Thyroid gland (tissue), 4 donors: ENCODE data around the gene STN1. TPM values are rescaled to one million over a fixed set of nuclear protein-coding genes. Genes with fewer than 3 reads are reported as not detected.

Source experiments
- DNase-seq, 2 donors: peaks; one replicate each; pipeline ENCODE4 v3.0.0-alpha.2; 2019
- H3K27ac ChIP-seq, 3 donors: fragments of 200-600 bp; sonication (generic); 1 replicate in 2 of 3; 2 replicates in 1 of 3; pipeline ENCODE4 v1.5.1; 2016 to 2019; ENCODE audit warnings: mild to moderate bottlenecking in 1 of 3, moderate library complexity in 1 of 3
- H3K27me3 ChIP-seq: fragments of 200-600 bp; sonication (generic); one replicate; pipeline ENCODE4 v1.5.1; 2019
- H3K36me3 ChIP-seq, 2 donors: fragments of 200-600 bp; sonication (generic); one replicate each; pipeline ENCODE4 v1.5.1; 2016 to 2019
- H3K4me1 ChIP-seq, 2 donors: fragments of 200-600 bp; sonication (generic); one replicate each; pipeline ENCODE4 v1.5.1; 2017 to 2019
- H3K4me3 ChIP-seq, 3 donors: fragments of 200-600 bp; sonication (generic); replicated peaks in 1 of 3; 1 replicate in 2 of 3; 2 replicates in 1 of 3; pipeline ENCODE4 v1.5.1; 2016; ENCODE audit warnings: mild to moderate bottlenecking in 1 of 3
- H3K9me3 ChIP-seq: fragments of 200-600 bp; sonication (generic); one replicate; pipeline ENCODE4 v1.5.1; 2017
- POLR2A ChIP-seq, 2 donors: fragments of 450-650 bp; IDR thresholded peaks; one replicate each; pipeline ENCODE4 v1.6.1; 2017; ENCODE audit warnings: antibody characterized with exemption in 2 of 2, mild to moderate bottlenecking in 2 of 2, moderate library complexity in 1 of 2
- WGBS, 2 donors: methylation state at CpG; one replicate each; pipeline ENCODE4 v1.1.5; 2017; 5-methylcytosine and 5-hydroxymethylcytosine counted together
- intact Hi-C: fragments of 100-400 bp; cut with DNase I; formaldehyde crosslinking; loops from one replicate; pipeline ENCODE4 v1.15.1; 2023
- total RNA-seq, 4 donors: library from RNA; depleted of rRNA; stranded (reverse); fragments of >200 nt; gene quantifications; one replicate each; pipeline ENCODE4 v1.2.3, GENCODE V29; 2016
- TF ChIP-seq, protein P1 (sequence below), 6 experiments: fragments of 200-600 bp in 3 of 6; fragments of 450-650 bp in 3 of 6; sonication (generic) in 3 of 6; IDR thresholded peaks; one replicate each; pipeline ENCODE4 v1.5.1; 2016 to 2019; ENCODE audit warnings: antibody characterized with exemption in 6 of 6, mild to moderate bottlenecking in 2 of 6, inconsistent platforms in 1 of 6, moderate library complexity in 1 of 6

STN1 gene
- total RNA-seq, 4 donors from 2014 or later: 20.7 to 37.1 (median 30.7) TPM

DNA sequence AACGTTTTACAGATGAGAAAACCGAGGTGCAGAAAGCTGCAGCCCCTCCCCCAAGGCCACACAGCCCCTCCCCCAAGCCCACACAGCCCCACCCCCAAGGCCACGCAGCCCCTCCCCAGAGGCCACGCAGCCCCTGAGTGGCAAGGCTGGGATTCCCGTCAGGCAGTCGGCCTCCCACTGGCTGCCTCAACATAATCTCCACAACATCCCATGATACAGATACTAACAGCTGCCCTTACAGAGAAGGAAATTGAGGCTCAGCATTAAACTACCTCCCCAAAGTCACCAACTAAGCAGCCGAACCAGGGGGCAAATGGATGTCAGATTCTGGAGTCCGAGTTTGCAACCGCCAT is 78.5 kb downstream of the STN1 start:
- H3K36me3 ChIP-seq: no peaks in the 10 kb centered on the region
- TF ChIP-seq, protein P1, sequence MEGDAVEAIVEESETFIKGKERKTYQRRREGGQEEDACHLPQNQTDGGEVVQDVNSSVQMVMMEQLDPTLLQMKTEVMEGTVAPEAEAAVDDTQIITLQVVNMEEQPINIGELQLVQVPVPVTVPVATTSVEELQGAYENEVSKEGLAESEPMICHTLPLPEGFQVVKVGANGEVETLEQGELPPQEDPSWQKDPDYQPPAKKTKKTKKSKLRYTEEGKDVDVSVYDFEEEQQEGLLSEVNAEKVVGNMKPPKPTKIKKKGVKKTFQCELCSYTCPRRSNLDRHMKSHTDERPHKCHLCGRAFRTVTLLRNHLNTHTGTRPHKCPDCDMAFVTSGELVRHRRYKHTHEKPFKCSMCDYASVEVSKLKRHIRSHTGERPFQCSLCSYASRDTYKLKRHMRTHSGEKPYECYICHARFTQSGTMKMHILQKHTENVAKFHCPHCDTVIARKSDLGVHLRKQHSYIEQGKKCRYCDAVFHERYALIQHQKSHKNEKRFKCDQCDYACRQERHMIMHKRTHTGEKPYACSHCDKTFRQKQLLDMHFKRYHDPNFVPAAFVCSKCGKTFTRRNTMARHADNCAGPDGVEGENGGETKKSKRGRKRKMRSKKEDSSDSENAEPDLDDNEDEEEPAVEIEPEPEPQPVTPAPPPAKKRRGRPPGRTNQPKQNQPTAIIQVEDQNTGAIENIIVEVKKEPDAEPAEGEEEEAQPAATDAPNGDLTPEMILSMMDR (IDR thresholded peaks at IDR 0.05): no peak
- TF ChIP-seq POLR2A (IDR thresholded peaks at IDR 0.05): no peak
- H3K4me1 ChIP-seq: peaks cover 2 to 34% of the 10 kb centered on the region in 2 donors
- no peak overlapping the region for H3K27ac ChIP-seq
- no peak overlapping the region for H3K4me3 ChIP-seq
- H3K27me3 ChIP-seq: no peaks in the 10 kb centered on the region
- intact Hi-C loops: no loop called here
- 84 to 87% methylated on average over 6 to 9 of the region's 9 CpGs for WGBS, 2 donors
- no peaks in the 10 kb centered on the region for H3K9me3 ChIP-seq
- DNase-seq: no peak

DNA sequence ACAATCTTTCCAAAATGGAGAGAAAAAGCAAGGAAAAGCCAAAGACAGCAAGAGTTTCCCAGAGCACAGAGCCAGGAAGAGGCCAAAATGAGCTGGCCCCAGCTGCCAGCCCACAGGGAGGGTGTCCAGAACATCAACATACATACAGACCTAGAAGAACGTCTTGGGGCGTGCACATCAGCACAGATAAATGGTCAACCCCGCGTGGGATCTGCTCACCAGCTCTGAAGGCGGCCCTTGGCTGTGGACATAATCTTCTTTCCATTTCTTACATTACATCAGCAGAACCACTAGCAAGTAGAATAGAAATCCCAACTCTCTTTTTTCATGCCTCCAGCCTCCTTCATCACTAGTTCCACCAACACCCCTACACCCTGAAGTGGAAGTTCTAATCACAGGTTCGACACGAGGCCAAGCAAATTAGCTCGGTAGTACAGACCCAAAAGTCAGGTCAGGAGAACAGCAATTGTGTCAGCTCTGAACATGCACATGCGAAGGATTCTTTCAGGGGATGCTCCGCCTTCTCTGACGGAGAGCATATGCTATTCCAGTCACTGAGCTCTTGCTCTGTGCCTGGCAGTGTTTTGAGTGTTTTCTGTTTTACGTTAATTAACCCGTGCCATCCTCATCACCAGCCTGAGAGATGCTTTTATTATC is 79.0 kb downstream of the STN1 start:
- H3K4me3 ChIP-seq: no peak overlapping the region
- no peaks in the 10 kb centered on the region for H3K9me3 ChIP-seq
- no peak for DNase-seq
- H3K4me1 ChIP-seq: peaks cover 2 to 34% of the 10 kb centered on the region in 2 donors
- no peaks in the 10 kb centered on the region for H3K36me3 ChIP-seq
- no peaks in the 10 kb centered on the region for H3K27me3 ChIP-seq
- no peak overlapping the region for H3K27ac ChIP-seq
- intact Hi-C loops: no loop called here
- WGBS, 2 donors: 82 to 86% methylated on average over 13 of the region's 13 CpGs
- no peak for TF ChIP-seq POLR2A (IDR thresholded peaks at IDR 0.05)
- TF ChIP-seq, protein P1 (IDR thresholded peaks at IDR 0.05): no peak

DNA sequence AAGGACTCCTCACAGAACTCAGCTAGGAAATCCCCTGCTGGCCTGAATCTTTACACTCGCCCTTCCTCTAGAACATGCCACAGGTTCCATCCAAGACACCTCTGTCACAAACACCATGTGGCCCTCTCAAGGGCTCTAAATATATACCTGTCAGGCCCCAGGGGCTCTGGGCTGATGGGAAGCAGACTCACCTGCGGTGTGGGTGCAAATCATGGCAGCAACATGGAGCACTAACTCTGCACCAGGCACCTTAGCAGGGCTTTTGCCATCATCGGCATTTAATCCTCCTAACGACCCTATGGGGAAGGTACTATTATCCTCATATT is 80.0 kb downstream of the STN1 start:
- Histone ChIP-seq H3K9me3 (no peaks in the 10 kb centered on the region), H3K4me3 (no peak overlapping the region), H3K36me3 (no peaks in the 10 kb centered on the region), H3K27me3 (no peaks in the 10 kb centered on the region), H3K27ac (no peak overlapping the region), H3K4me1 (peaks cover 0 to 29% of the 10 kb centered on the region in 2 donors)
- WGBS, 2 donors: 83 to 95% methylated on average over 4 of the region's 4 CpGs
- TF ChIP-seq, protein P1 (IDR thresholded peaks at IDR 0.05): no peak
- no peak for TF ChIP-seq POLR2A (IDR thresholded peaks at IDR 0.05)
- DNase-seq: no peak
- intact Hi-C loops: no loop called here

DNA sequence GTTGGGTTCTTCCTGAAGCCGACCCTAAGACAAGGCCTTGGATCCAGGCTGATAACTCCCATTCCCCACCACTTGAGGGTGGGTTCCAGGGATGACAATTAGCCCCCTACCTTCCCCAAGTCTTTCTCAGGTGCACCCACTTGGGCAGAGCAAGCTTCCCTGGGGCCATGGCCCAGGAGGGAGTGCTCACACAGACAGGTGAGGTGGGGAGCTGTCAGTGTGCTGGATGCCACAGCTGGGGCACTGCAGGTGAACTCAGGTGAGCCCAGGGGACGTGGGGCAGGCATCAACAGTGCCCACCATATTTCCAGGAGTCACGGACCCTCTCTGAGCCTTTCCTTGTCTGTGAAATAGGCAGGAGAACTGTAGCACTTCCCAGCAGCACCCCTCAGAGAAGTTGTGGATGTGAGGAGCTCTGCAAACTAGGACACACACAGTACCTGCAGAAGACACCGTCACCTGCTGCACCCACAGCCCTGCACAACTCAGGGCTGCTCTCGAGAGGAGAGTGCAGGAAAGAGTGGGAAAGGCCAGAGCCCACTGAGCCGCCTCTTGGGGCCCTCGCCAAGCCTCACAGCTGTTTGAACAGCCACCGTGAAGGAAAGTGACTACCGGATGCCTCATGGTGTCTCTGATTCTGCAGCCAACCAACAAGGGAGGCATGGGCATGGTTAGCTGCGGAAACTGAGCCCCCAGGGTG is 80.5 kb downstream of the STN1 start:
- DNase-seq: no peak
- H3K4me3 ChIP-seq: no peak overlapping the region
- no peak overlapping the region for H3K27ac ChIP-seq
- no peak for TF ChIP-seq POLR2A (IDR thresholded peaks at IDR 0.05)
- TF ChIP-seq, protein P1 (IDR thresholded peaks at IDR 0.05): no peak
- no peaks in the 10 kb centered on the region for H3K9me3 ChIP-seq
- intact Hi-C loops: no loop called here
- 76 to 78% methylated on average over 8 to 10 of the region's 10 CpGs for WGBS, 2 donors
- H3K27me3 ChIP-seq: no peaks in the 10 kb centered on the region
- H3K4me1 ChIP-seq: peaks cover 0 to 29% of the 10 kb centered on the region in 2 donors
- H3K36me3 ChIP-seq: no peaks in the 10 kb centered on the region

DNA sequence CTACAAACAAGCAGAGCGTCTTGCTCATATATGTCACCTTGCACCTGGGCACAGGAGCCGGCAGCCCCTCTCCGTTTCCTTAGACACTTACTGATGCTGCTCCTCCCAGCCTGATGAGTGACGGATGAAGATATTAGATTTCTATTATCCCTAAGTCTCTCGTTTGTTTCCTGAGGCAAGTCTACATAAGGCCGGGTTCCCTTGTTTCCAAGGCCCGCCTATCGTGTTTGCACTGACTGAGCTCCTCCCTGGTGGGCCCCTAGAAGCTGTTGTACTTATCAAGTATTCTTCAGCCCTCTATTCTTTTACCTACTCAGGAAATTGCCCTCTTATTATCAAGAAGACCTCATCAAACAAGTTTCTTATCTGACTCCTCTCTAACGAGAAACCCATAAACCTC is 81.1 kb downstream of the STN1 start:
- H3K27ac ChIP-seq: no peak overlapping the region
- H3K4me1 ChIP-seq: peaks cover 0 to 29% of the 10 kb centered on the region in 2 donors
- no peaks in the 10 kb centered on the region for H3K9me3 ChIP-seq
- WGBS, 2 donors: 80 to 83% methylated on average over 9 of the region's 9 CpGs
- H3K27me3 ChIP-seq: no peaks in the 10 kb centered on the region
- no peaks in the 10 kb centered on the region for H3K36me3 ChIP-seq
- DNase-seq: no peak
- no peak overlapping the region for H3K4me3 ChIP-seq
- no peak for TF ChIP-seq POLR2A (IDR thresholded peaks at IDR 0.05)
- intact Hi-C loops: no loop called here
